Rectal smooth muscle tissue (tissue), 1 donor: ENCODE data around the gene RHBDL1.

ENCODE experiments used
- H3K27ac ChIP-seq: one replicate; pipeline ENCODE4 v1.7.0; 2013; ENCODE audit warnings: low read depth, low read length, inconsistent platforms
- H3K27me3 ChIP-seq: one replicate; pipeline ENCODE4 v1.7.0; 2013; ENCODE audit warnings: low read length; ENCODE audit not compliant: control insufficient read depth, insufficient read depth
- H3K36me3 ChIP-seq: one replicate; pipeline ENCODE4 v1.7.0; 2013; ENCODE audit warnings: low read length; ENCODE audit not compliant: control insufficient read depth, insufficient read depth
- H3K4me1 ChIP-seq: one replicate; pipeline ENCODE4 v1.7.0; 2013; ENCODE audit warnings: low read length; ENCODE audit not compliant: control insufficient read depth, insufficient read depth
- H3K4me3 ChIP-seq: one replicate; pipeline ENCODE4 v1.7.0; 2013; ENCODE audit warnings: low read length
- H3K9ac ChIP-seq: one replicate; pipeline ENCODE4 v1.7.0; 2013; ENCODE audit warnings: low read length

Gene RHBDL1

GRCh38 chr16:674968-675883 is at the start of gene RHBDL1:
Gene RHBDL1, plus strand, starts transcription at chr16:675671. Its CDS starts 120 bp downstream, at chr16:675791.
- Histone ChIP-seq H3K27me3 (no peaks in the 10 kb centered on the region), H3K36me3 (peaks cover 16% of the 10 kb centered on the region), H3K4me1 (peaks cover 4% of the 10 kb centered on the region), H3K27ac (no peak within 1 kb of the TSS), H3K4me3 (peak within 1 kb of the TSS; percentile 62), H3K9ac (no peak within 1 kb of the TSS)

- H3K4me3 ChIP-seq, result no peak overlapping the region
- H3K4me1 ChIP-seq, result peaks cover 6% of the 10 kb centered on the region
- peaks cover 4% of the 10 kb centered on the region for H3K36me3 ChIP-seq
- H3K27me3 ChIP-seq, result no peaks in the 10 kb centered on the region
- H3K27ac ChIP-seq, result peak overlapping the region; percentile 31
- no peak overlapping the region for H3K9ac ChIP-seq
Observed at GRCh38 chr16:625977-626765, 49.3 kb upstream of the RHBDL1 start.

DNA sequence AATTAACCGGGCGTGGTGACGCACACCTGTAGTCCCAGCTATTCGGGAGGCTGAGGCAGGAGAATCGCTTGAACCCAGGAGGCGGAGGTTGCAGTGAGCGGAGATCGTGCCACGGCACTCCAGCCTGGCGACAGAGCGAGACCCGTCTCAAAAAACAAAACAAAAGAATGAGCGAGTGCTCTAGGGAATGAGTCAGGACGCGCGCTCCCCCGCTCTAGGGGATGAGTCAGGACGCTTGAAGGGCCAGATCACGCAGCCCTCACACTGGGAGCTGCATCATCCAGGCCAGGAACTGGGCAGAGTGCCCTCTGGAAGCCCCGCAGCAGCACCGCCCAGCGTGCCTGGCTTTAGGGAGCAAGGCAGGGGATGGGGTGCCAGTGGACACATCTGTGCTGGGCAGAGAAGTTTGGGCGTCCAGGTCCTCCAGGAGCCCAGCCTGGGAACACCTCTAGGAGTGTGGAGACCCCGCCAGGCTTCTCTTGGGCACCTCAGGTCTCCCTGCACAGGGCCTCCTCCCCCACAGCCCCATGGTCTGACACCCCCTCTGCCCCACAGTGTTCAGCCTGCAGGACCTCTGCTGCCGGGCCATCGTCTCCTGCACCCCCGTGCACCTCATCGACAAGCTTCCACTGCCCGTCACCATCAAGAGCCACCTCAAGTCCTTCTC is 48.6 kb upstream of the RHBDL1 start:
- Histone ChIP-seq H3K4me3 (no peak overlapping the region), H3K9ac (no peak overlapping the region), H3K27ac (peak overlapping the region; percentile 32), H3K36me3 (peaks cover 4% of the 10 kb centered on the region), H3K27me3 (no peaks in the 10 kb centered on the region), H3K4me1 (peaks cover 2% of the 10 kb centered on the region)

DNA sequence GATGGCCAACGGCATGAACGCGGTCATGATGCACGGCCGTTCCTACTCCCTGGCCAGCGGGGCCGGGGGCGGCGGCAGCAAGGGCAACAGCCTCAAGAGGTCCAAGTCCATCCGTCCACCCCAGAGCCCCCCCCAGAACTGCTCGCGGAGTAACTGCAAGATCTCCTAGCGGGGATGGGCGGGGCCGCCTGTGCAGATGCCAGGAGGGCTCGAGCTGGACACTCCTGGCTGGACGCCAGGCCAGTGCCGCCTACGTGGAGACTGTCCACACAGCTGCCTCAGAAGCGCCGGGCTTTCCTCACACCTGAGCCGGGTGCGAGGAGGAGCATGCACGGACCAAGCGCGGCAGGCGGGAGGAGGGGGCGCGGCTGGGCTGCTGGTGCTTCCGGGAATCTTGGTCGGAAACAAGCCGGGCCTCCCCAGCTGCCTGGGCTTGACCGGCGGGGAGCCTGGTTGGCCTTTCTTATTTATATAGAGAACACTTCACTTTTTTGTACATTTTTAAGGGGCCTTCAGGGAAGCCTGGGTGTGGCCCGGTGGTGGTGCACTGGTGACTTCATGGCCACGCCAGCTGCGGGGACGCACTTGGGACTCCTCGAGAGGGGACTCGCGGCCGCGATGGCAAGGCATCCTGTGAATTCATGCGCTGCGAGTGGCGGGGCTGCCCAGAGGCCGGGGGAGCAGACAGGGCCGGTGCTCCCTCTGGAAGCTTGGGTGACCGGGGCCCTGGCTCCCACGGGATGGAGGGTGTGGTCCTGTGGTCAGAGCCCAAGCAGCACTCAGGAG is 47.8 kb upstream of the RHBDL1 start:
- Histone ChIP-seq H3K36me3 (peaks cover 4% of the 10 kb centered on the region), H3K27me3 (peaks cover 2% of the 10 kb centered on the region), H3K9ac (no peak overlapping the region), H3K27ac (no peak overlapping the region), H3K4me3 (no peak overlapping the region), H3K4me1 (no peaks in the 10 kb centered on the region)

GRCh38 chr16:628321-629061 is 47.0 kb upstream of the RHBDL1 start:
- peaks cover 4% of the 10 kb centered on the region for H3K36me3 ChIP-seq
- peaks cover 2% of the 10 kb centered on the region for H3K27me3 ChIP-seq
- H3K4me1 ChIP-seq, result no peaks in the 10 kb centered on the region
- H3K27ac ChIP-seq, result no peak overlapping the region
- H3K4me3 ChIP-seq, result no peak overlapping the region
- H3K9ac ChIP-seq, result no peak overlapping the region

DNA sequence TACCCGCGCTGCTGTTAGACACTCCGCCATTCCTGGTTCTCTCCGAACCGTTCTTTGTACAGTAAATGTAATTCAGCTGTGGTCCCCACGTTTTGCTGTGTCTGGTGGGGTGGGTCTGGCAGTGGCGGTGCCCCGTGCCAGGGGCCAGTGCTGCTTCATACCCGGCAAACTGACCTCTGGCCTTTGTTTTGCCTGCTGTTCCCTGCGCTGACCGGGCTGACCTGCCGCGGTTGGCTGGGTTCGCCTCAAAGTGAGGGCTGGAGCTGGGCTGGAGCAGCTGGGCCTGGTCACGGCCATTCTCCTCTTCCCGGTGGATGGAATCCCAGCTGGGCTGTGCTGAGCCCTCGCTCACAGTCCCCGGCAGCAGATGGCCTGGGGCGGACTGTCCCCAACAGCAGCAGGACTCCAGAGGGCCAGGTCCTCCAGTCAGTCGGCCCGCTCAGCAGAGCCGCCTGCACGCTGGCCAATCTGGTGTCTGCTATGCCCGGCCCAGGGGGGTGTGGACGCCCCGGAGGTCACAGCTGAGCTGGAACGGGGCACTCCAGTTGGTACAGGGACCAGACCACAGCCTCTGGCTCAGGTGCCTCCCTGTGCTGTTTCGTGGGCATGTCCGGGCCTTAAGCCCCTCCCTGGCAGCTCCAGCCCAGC is 46.2 kb upstream of the RHBDL1 start:
- Histone ChIP-seq H3K36me3 (peaks cover 4% of the 10 kb centered on the region), H3K27me3 (peaks cover 2% of the 10 kb centered on the region), H3K9ac (no peak overlapping the region), H3K27ac (no peak overlapping the region), H3K4me3 (no peak overlapping the region), H3K4me1 (no peaks in the 10 kb centered on the region)

DNA sequence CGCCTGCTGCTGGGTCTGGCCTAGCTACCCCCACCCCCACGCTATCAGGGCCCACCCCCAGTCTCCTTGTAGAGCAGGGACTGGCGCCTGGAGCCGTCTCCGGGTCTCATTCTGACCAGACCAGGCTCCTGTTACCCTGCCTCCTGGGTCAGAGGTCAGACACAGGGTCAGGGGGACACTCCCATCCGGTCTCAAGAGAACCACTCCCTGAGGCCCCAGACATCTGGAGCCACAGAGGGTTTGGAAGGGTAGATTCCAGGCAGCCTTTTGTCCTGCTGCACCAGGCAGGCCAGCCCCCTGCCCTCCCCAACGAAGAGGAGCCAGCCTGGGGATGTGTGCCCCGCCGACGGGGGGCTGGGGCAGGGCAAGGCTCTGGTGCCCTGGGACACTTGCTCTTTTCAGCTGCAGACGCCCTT is 45.6 kb upstream of the RHBDL1 start:
- H3K27ac ChIP-seq, result no peak overlapping the region
- H3K4me3 ChIP-seq, result no peak overlapping the region
- H3K27me3 ChIP-seq, result peaks cover 2% of the 10 kb centered on the region
- H3K9ac ChIP-seq, result no peak overlapping the region
- H3K4me1 ChIP-seq, result no peaks in the 10 kb centered on the region
- peaks cover 4% of the 10 kb centered on the region for H3K36me3 ChIP-seq

DNA sequence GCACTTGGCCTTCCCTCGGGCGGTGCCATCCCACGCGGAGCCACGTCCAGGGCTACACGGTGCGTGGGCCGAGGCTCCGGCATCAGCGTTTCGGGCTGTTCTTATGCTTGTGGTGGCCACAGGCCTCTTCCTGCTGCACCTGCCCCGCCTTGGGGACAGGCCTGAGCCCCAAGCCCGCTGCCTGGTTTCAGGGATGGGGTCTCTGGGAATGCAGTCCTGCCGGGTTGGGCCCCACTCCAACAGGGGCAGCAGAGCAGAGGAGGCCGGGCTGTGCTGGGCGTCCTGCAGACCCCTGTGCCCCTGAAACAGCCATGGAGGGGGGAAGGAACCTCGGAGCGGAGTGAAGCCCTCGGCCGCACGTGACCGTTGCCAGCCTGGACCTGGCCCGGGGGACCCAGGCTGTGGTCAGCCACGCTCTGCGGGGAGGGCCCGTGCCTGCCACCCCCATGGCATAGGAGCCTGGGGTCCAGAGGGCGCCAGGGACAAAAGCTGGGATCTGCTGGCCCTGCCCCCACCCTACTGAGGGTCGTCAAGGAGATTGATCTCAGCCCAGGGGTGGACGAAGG is 45.1 kb upstream of the RHBDL1 start:
- Histone ChIP-seq H3K9ac (no peak overlapping the region), H3K27ac (no peak overlapping the region), H3K4me3 (no peak overlapping the region), H3K27me3 (peaks cover 2% of the 10 kb centered on the region), H3K4me1 (peaks cover 2% of the 10 kb centered on the region), H3K36me3 (peaks cover 4% of the 10 kb centered on the region)

DNA sequence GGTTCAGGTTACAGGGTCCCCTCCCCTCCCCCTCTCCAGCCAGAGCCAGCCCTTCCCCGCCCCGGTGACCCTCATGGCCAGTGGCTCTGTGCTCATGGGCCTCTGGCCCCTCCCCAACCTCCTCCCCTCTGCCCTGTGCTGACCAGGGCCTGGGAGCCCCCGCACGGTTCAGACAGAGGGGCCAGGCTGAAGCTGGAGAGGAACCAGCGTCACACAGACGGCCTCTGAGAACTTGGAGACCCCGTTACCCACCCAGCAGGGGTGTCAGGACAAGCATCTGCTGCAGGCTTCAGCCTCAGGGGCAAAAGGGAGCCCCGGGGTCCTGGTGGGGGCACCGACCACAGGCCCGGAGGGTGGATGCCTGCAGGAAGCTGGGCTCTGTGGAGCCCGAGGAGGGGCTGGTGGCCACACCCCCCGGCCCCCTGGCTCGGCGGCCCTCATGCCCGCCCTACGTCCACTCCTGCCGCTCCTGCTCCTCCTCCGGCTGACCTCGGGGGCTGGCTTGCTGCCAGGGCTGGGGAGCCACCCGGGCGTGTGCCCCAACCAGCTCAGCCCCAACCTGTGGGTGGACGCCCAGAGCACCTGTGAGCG is 44.6 kb upstream of the RHBDL1 start, which contains the start of gene WFIKKN1:
WFIKKN1 (plus strand) TSS at position 171 of the 591 bp plus-strand sequence; CDS start at position 440, 269 bp downstream.
- Histone ChIP-seq H3K9ac (no peak within 1 kb of the TSS), H3K36me3 (peaks cover 4% of the 10 kb centered on the region), H3K4me3 (no peak within 1 kb of the TSS), H3K4me1 (peaks cover 4% of the 10 kb centered on the region), H3K27ac (no peak within 1 kb of the TSS), H3K27me3 (peaks cover 2% of the 10 kb centered on the region)

GRCh38 chr16:631808-632358 is 43.6 kb upstream of the RHBDL1 start:
- Histone ChIP-seq H3K4me1 (peaks cover 4% of the 10 kb centered on the region), H3K27me3 (peaks cover 2% of the 10 kb centered on the region), H3K27ac (no peak overlapping the region), H3K4me3 (no peak overlapping the region), H3K9ac (no peak overlapping the region), H3K36me3 (no peaks in the 10 kb centered on the region)
